ENCODE data around the gene TCEA2. TPM values are rescaled to one million over a fixed set of nuclear protein-coding genes. Genes with fewer than 3 reads are reported as not detected.
A peak's percentile ranks its signal among the peaks of the same experiment; 100 is the strongest.

The TCEA2 gene
- total and polyA plus RNA-seq, 2 of the 13 experiments (the other 11 are each of a cell fraction or from before 2014, with no cell fraction given): 28.1 to 33.7 TPM

DNA sequence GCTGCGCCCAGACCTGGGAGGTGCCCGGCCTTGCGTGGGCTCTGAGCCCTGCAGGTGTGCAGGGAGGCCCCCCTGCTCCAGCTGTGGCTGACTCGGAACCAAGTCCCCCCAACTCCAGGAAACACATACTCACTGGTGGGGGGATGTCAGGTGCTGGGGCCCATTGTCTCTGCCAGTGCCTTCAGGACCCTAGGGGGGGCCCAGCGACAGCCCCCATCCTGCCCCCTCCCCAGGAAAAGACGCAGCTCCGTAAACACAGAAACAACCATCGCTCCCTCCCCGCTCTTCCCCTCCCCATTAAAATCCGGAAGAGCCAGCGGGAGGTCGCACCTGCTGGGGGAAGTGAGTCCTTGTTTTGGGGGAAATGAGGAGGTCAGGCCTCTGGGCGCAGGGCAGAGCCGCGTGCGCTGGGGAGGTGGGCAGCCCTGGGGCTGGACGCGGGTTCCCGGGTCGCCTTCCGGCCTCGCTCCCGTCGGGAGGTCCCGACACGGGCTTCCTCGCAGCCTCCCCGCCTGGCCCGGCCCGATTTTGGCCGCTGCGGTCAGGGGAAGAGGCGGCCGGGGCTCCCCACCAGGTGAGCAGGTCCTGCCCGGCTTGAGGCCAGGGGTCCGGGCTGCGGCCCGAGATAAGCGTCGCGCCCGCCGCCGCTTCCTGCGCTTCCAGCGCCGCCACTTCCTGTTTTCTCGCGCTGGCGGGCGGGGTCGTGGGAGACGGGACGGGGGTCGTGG lies 20.8 kb upstream of the TCEA2 start (continued):
- TF ChIP-seq, protein P1, sequence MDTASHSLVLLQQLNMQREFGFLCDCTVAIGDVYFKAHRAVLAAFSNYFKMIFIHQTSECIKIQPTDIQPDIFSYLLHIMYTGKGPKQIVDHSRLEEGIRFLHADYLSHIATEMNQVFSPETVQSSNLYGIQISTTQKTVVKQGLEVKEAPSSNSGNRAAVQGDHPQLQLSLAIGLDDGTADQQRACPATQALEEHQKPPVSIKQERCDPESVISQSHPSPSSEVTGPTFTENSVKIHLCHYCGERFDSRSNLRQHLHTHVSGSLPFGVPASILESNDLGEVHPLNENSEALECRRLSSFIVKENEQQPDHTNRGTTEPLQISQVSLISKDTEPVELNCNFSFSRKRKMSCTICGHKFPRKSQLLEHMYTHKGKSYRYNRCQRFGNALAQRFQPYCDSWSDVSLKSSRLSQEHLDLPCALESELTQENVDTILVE (CRISPR knock-in tag; IDR thresholded peaks at IDR 0.05): no peak; the same call in 1 of the 2 replicates
- peak; percentile 91 for TF ChIP-seq ZNF687 (CRISPR knock-in tag; IDR thresholded peaks at IDR 0.05)
- TF ChIP-seq, protein P2, sequence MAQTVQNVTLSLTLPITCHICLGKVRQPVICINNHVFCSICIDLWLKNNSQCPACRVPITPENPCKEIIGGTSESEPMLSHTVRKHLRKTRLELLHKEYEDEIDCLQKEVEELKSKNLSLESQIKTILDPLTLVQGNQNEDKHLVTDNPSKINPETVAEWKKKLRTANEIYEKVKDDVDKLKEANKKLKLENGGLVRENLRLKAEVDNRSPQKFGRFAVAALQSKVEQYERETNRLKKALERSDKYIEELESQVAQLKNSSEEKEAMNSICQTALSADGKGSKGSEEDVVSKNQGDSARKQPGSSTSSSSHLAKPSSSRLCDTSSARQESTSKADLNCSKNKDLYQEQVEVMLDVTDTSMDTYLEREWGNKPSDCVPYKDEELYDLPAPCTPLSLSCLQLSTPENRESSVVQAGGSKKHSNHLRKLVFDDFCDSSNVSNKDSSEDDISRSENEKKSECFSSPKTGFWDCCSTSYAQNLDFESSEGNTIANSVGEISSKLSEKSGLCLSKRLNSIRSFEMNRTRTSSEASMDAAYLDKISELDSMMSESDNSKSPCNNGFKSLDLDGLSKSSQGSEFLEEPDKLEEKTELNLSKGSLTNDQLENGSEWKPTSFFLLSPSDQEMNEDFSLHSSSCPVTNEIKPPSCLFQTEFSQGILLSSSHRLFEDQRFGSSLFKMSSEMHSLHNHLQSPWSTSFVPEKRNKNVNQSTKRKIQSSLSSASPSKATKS (CRISPR knock-in tag; IDR thresholded peaks at IDR 0.05): no peak
- TF ChIP-seq, protein P3, sequence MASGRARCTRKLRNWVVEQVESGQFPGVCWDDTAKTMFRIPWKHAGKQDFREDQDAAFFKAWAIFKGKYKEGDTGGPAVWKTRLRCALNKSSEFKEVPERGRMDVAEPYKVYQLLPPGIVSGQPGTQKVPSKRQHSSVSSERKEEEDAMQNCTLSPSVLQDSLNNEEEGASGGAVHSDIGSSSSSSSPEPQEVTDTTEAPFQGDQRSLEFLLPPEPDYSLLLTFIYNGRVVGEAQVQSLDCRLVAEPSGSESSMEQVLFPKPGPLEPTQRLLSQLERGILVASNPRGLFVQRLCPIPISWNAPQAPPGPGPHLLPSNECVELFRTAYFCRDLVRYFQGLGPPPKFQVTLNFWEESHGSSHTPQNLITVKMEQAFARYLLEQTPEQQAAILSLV (CRISPR knock-in tag; IDR thresholded peaks at IDR 0.05; ENCODE audit: borderline replicate concordance): peak; percentile 89; the same call in 1 of the 2 replicates
- no peak; the same call in 1 of the 2 replicates for TF ChIP-seq ZNF503 (CRISPR knock-in tag; IDR thresholded peaks at IDR 0.05)
- no peak for TF ChIP-seq PHF21A (CRISPR knock-in tag; IDR thresholded peaks at IDR 0.05)
- TF ChIP-seq, protein P4, sequence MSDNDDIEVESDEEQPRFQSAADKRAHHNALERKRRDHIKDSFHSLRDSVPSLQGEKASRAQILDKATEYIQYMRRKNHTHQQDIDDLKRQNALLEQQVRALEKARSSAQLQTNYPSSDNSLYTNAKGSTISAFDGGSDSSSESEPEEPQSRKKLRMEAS (IDR thresholded peaks at IDR 0.05): peak; percentile 81
- peak; percentile 36; the same call in 1 of the 2 replicates for TF ChIP-seq ZNF275 (CRISPR knock-in tag; IDR thresholded peaks at IDR 0.05; ENCODE audit: borderline replicate concordance)
- TF ChIP-seq RCOR2 (CRISPR knock-in tag; IDR thresholded peaks at IDR 0.05): no peak
- peak; percentile 64 for TF ChIP-seq ZNF605 (CRISPR knock-in tag; IDR thresholded peaks at IDR 0.05)
- peak; percentile 20; the same call in 1 of the 2 replicates for TF ChIP-seq ZNF572 (CRISPR knock-in tag; IDR thresholded peaks at IDR 0.05)
- TF ChIP-seq ZBTB43 (CRISPR knock-in tag; conservative IDR thresholded peaks at IDR 0.05): peak; percentile 80
- no peak for TF ChIP-seq NFIC (IDR thresholded peaks at IDR 0.05; ENCODE audit: low read length)
- TF ChIP-seq SRSF9 (IDR thresholded peaks at IDR 0.05; ENCODE audit: borderline replicate concordance, insufficient read depth, low read depth, low read length, poor library complexity, severe bottlenecking): no peak
